ENCODE measurements around the gene CEACAM16.

GRCh38 chr19:44700547-44700946, 1.6 kb downstream of the CEACAM16 start:
- no peak for TF ChIP-seq CTCF (IDR thresholded peaks at IDR 0.05; ENCODE audit: low read depth, low read length)
- no peak for TF ChIP-seq POLR2A (IDR thresholded peaks at IDR 0.05; ENCODE audit: extremely low read depth, insufficient read length)
- no peak for TF ChIP-seq MAX (IDR thresholded peaks at IDR 0.05; ENCODE audit: low read depth, low read length)
- no peak for TF ChIP-seq MYC (IDR thresholded peaks at IDR 0.05; ENCODE audit: low read depth, low read length)

All from NB4 (cell line).